Skeletal muscle tissue (tissue), 4 donors: Measurements from ENCODE around the gene OR6B1. TPM values are rescaled to one million over a fixed set of nuclear protein-coding genes. Genes with fewer than 3 reads are reported as not detected.
"Not testable (repeated sequence)": the region's sequence is repeated elsewhere in the genome, so short reads cannot be mapped to it uniquely, and the experiment has no call there.

Source experiments
- H3K27ac ChIP-seq: one replicate; pipeline ENCODE4 v1.7.0; 2013; ENCODE audit warnings: mild to moderate bottlenecking, low read depth, low read length, inconsistent platforms
- H3K27me3 ChIP-seq, 3 donors: one replicate each; pipeline ENCODE4 v1.7.0; 2013; ENCODE audit warnings: low read length in 3 of 3; ENCODE audit not compliant: control insufficient read depth in 3 of 3, insufficient read depth in 3 of 3
- H3K36me3 ChIP-seq, 3 donors: one replicate each; pipeline ENCODE4 v1.7.0; 2013; ENCODE audit warnings: low read length in 3 of 3; ENCODE audit not compliant: control insufficient read depth in 3 of 3, insufficient read depth in 3 of 3
- H3K4me1 ChIP-seq, 3 donors: one replicate each; pipeline ENCODE4 v1.7.0; 2013; ENCODE audit warnings: low read length in 3 of 3, mild to moderate bottlenecking in 3 of 3; ENCODE audit not compliant: control insufficient read depth in 3 of 3, insufficient read depth in 3 of 3
- H3K4me3 ChIP-seq, 3 donors: one replicate each; pipeline ENCODE4 v1.7.0; 2013; ENCODE audit warnings: low read length in 3 of 3
- H3K9ac ChIP-seq, 3 donors: one replicate each; pipeline ENCODE4 v1.7.0; 2013; ENCODE audit warnings: low read length in 3 of 3, mild to moderate bottlenecking in 3 of 3, moderate library complexity in 2 of 3, low read depth in 1 of 3
- H3K9me3 ChIP-seq, 3 donors: one replicate each; pipeline ENCODE4 v1.7.0; 2013; ENCODE audit warnings: low read length in 3 of 3; ENCODE audit not compliant: control insufficient read depth in 3 of 3
- total RNA-seq: library from RNA; depleted of rRNA; stranded (reverse); fragments of >200 nt; gene quantifications from one replicate; pipeline ENCODE4 v1.2.3, GENCODE V29; 2014
- donor health status: Osteomylitis.

OR6B1 gene
- total RNA-seq, 1 donor from 2014 or later: not detected

DNA sequence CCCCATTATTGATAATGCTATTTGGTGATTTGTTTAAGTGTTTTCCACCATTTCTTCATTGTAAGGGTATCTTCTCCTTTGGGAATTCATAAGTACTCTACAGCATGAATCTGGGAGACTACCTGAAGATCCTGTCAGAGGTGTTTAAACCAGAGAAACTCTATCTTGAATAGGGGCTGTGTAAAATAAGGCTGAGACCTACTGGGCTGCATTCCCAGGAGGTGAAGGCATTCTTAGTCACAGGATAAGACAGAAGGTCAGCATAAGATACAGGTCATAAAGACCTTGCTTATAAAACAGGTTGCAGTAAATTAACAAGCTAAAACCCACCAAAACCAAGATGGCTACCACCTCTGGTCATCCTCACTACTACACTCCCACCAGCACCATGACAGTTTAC lies 35.3 kb downstream of the OR6B1 start:
- H3K27me3 ChIP-seq: no peaks in the 10 kb centered on the region
- no peaks in the 10 kb centered on the region for H3K9me3 ChIP-seq
- no peak overlapping the region for H3K4me3 ChIP-seq
- H3K4me1 ChIP-seq: no peaks in the 10 kb centered on the region
- no peak overlapping the region for H3K27ac ChIP-seq
- H3K9ac ChIP-seq: no peak overlapping the region
- no peaks in the 10 kb centered on the region for H3K36me3 ChIP-seq

DNA sequence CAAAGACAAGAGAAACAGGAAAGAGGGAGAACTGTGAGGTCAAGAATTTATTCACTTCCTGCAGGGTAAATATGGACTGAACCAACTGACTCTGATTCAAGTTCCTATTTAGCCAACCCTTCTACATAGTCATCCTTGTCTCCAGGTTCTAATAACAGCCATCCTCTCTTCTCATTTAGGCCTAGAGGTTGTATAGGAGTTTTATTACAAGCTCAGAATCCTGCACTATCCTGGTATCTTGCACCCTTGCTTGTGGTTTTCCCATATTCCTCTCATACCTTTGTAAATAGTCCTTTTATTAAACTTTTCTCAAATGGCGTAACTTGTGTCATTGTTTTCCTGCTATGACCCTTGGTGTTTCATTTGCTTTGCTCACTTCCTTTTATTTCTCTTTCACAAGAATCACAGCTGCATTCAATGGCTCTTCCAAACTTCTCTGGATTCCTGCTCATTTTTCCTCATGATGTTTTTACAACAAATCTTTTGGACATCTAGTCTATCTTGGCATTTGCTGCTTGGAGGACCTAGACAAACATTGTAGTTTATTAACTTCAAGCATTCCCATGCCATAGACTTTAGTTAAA lies 36.3 kb downstream of the OR6B1 start:
- H3K9ac ChIP-seq: no peak overlapping the region
- no peaks in the 10 kb centered on the region for H3K36me3 ChIP-seq
- no peaks in the 10 kb centered on the region for H3K27me3 ChIP-seq
- no peaks in the 10 kb centered on the region for H3K9me3 ChIP-seq
- no peaks in the 10 kb centered on the region for H3K4me1 ChIP-seq
- H3K27ac ChIP-seq: no peak overlapping the region
- no peak overlapping the region for H3K4me3 ChIP-seq

DNA sequence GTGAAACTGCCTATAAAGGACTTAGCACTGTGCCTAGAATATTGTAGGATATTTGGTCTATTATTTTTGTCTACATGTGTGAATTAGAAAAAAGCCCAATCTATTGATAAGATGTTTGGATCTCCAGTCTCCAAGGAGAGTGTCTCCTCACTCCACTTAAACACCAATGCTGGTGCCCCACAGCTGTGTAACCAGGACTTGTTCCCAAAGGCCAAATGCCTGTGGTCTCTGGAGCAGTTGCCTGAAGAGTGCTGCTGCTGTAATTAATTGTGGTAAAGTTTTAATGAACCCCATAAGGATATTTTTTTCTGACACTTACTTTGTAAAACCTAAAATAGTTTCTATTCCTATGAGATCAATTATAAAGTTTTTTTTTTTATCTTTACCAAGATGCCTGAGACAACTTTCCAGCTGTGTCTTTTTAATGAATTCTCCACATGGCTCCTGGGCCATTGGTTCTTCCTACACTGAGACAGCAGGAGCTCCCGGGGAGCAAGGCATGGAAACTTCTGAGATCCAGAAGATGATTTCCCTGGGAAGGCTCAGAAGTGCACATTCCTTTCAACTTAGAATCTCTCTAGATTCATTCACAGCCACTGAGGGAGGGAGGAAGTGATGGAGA lies 37.4 kb downstream of the OR6B1 start:
- Histone ChIP-seq H3K36me3 (no peaks in the 10 kb centered on the region), H3K4me1 (no peaks in the 10 kb centered on the region), H3K27ac (no peak overlapping the region), H3K4me3 (no peak overlapping the region), H3K9me3 (no peaks in the 10 kb centered on the region), H3K9ac (no peak overlapping the region), H3K27me3 (no peaks in the 10 kb centered on the region)

DNA sequence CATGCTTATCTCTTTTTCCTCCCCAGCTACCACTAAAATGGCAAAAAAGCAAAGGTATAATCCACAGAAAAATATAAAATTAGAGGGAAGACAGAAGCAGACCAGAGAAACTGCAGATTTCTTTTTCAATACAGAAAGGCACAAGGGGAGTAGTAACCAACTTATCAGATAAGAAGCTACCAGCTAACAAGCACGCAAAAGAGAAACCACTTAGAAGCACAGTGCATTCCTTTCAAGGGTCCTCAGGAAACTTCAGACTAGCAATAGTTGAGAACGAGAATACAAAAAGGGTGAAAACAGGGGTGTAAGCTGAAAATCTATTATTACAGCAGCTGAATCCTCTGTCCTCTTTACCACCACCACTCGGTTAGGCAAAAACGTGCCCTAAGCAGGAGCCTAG lies 38.8 kb downstream of the OR6B1 start:
- no peaks in the 10 kb centered on the region for H3K4me1 ChIP-seq
- H3K9me3 ChIP-seq: no peaks in the 10 kb centered on the region
- H3K9ac ChIP-seq: no peak overlapping the region
- H3K36me3 ChIP-seq: no peaks in the 10 kb centered on the region
- no peak overlapping the region for H3K27ac ChIP-seq
- no peaks in the 10 kb centered on the region for H3K27me3 ChIP-seq
- H3K4me3 ChIP-seq: no peak overlapping the region

DNA sequence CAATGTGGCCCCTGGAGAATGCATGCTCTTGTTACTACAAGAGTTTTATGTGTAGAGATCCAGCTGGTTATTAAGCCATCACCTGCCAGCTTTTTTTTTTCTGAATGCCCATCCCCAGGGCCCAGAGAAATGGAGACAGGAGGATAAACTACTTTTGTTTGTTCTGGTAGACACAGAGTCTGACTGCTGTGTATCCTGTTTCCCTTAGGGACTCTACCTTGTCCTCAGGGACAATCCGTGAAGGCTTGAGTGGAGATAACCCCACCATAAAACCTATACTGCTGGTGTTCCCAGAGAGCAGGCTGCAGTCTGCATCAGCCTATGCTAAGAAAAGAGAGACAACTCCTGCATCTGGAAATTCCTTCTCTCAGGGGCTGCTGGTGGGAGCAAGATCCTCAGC lies 48.5 kb downstream of the OR6B1 start, which contains the start of gene OR2A5:
TSS of gene OR2A5 (plus strand) at position 301 of the 400 bp plus-strand sequence. CDS start 1,454 bp downstream, outside the sequence.
- H3K27me3 ChIP-seq: no peaks in the 10 kb centered on the region
- H3K9me3 ChIP-seq: no peaks in the 10 kb centered on the region
- H3K27ac ChIP-seq: no peak within 1 kb of the TSS
- no peak within 1 kb of the TSS for H3K4me3 ChIP-seq
- H3K4me1 ChIP-seq: no peaks in the 10 kb centered on the region
- no peak within 1 kb of the TSS for H3K9ac ChIP-seq
- no peaks in the 10 kb centered on the region for H3K36me3 ChIP-seq

DNA sequence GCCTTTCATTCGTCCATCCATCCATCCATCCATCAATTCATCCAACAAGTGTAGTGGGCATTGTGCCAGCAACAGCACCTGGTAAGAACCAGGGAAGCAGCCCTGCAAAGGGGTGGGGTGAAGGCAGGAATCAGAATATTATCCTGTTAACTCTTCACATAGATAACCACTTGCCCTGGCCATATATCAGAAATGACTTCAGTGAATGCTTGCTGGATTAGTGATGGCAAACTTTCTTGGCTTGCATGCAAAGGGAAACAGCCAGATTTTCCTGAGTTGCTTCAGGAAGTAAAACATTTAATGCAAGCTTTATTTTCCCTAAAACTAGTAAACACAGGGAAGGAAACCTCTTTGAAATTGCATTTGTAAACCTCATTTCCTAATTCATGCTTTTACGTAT lies 49.4 kb downstream of the OR6B1 start:
- Histone ChIP-seq H3K9ac (no peak overlapping the region), H3K27me3 (no peaks in the 10 kb centered on the region), H3K4me3 (no peak overlapping the region), H3K27ac (no peak overlapping the region), H3K36me3 (no peaks in the 10 kb centered on the region), H3K9me3 (no peaks in the 10 kb centered on the region), H3K4me1 (no peaks in the 10 kb centered on the region)

DNA sequence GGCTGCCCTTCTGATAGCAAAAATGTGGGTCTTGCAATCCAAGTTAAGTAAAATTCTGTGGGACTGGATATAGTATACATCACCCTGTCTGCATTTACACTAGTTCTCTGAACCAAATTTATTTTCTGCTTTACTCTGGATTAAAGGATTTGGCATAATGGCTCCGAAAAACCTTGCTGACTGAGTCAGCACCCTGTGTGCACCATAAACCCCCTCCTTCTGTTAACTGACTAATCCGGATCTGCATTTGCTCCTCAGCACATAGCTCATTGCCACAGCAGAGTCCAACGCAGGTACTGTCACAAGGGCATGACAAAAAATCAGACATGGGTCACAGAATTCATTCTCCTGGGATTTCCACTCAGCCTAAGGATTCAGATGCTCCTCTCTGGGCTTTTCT lies 50.0 kb downstream of the OR6B1 start:
- no peaks in the 10 kb centered on the region for H3K36me3 ChIP-seq
- H3K27me3 ChIP-seq: no peaks in the 10 kb centered on the region
- no peak overlapping the region for H3K4me3 ChIP-seq
- no peaks in the 10 kb centered on the region for H3K9me3 ChIP-seq
- H3K27ac ChIP-seq: no peak overlapping the region
- H3K9ac ChIP-seq: no peak overlapping the region
- H3K4me1 ChIP-seq: no peaks in the 10 kb centered on the region

DNA sequence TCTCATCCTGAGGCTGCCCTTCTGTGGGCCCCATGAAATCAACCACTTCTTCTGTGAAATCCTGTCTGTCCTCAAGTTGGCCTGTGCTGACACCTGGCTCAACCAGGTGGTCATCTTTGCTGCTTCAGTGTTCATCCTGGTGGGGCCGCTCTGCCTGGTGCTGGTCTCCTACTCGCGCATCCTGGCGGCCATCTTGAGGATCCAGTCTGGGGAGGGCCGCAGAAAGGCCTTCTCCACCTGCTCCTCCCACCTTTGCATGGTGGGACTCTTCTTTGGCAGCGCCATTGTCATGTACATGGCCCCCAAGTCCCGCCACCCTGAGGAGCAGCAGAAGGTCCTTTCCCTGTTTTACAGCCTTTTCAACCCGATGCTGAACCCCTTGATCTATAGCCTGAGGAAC lies 50.8 kb downstream of the OR6B1 start:
- not testable (repeated sequence) for H3K4me3 ChIP-seq, H3K27ac ChIP-seq, H3K9ac ChIP-seq, H3K36me3 ChIP-seq, H3K4me1 ChIP-seq, H3K9me3 ChIP-seq, H3K27me3 ChIP-seq

DNA sequence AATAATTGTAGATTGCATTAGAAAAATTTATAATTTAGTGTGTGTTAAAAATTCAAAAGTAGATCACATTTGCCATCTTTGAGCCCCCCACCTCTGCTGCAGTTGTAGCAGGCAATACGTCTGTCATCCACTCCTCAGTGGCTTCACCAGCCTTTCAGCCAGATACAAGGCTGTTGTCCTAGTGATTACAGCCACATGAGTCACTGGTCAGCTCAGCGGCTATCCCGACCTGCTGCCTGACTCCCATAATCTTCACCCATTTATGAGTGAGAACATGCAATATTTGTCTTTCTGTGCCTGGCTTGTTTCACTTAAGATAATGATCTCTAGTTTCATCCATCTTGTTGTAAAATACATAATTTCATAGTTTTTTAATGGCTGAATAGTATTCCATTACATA lies 57.8 kb downstream of the OR6B1 start:
- Histone ChIP-seq H3K27ac (no peak overlapping the region), H3K36me3 (no peaks in the 10 kb centered on the region), H3K9ac (no peak overlapping the region), H3K27me3 (no peaks in the 10 kb centered on the region), H3K9me3 (no peaks in the 10 kb centered on the region), H3K4me1 (no peaks in the 10 kb centered on the region), H3K4me3 (no peak overlapping the region)
